ENCODE results near the gene RAB11A. TPM values are rescaled to one million over a fixed set of nuclear protein-coding genes. Genes with fewer than 3 reads are reported as not detected.

RAB11A gene
- total RNA-seq, 1 donor from 2014 or later = 482 TPM

DNA sequence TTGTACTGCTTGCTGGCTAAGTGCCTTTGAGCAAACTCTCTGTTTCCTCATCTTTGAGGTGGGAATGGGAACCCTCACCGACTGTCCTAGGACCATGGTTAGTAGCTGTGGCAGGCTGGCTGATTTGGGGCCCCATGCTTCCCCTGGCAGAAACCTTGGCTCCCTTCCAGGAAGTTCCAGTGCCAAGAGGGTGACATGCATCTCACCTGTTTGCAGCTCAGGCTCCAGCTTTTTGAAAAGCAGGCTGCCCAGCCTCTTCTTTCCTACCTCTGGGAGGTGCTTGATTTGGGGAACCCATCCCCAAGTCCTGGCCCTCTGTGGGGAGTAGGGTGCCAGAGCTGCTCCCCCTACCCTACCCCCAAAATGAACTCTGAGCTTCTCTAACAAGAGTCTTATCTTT, 50.8 kb downstream of the RAB11A start:
- Mint-ChIP-seq H3K27ac (no peak overlapping the region), H3K27me3 (ENCODE audit: insufficient read depth, low read depth) (peaks cover 9% of the 10 kb centered on the region), H3K4me1 (peaks cover 16% of the 10 kb centered on the region), H3K36me3 (no peaks in the 10 kb centered on the region), H3K9me3 (no peaks in the 10 kb centered on the region), H3K4me3 (no peak overlapping the region)
- Histone ChIP-seq H3K27me3 (no peaks in the 10 kb centered on the region), H3F3A (ENCODE audit: low read depth) (no peaks in the 10 kb centered on the region), H3K4me1 (peaks cover 12% of the 10 kb centered on the region), H3K4me2 (no peak overlapping the region), H3K36me3 (no peaks in the 10 kb centered on the region), H3K9ac (no peak overlapping the region), H3K9me3 (ENCODE audit: low read depth) (no peaks in the 10 kb centered on the region), H3K27ac (no peak overlapping the region), H2AFZ (replicated peaks) (no peak overlapping the region), H3K79me2 (ENCODE audit: low read depth) (no peaks in the 10 kb centered on the region), H4K20me1 (ENCODE audit: low read depth) (no peaks in the 10 kb centered on the region), H3K4me3 (no peak overlapping the region)
- DNase-seq (ENCODE audit: low spot score) = no peak
- TF ChIP-seq, protein P1, sequence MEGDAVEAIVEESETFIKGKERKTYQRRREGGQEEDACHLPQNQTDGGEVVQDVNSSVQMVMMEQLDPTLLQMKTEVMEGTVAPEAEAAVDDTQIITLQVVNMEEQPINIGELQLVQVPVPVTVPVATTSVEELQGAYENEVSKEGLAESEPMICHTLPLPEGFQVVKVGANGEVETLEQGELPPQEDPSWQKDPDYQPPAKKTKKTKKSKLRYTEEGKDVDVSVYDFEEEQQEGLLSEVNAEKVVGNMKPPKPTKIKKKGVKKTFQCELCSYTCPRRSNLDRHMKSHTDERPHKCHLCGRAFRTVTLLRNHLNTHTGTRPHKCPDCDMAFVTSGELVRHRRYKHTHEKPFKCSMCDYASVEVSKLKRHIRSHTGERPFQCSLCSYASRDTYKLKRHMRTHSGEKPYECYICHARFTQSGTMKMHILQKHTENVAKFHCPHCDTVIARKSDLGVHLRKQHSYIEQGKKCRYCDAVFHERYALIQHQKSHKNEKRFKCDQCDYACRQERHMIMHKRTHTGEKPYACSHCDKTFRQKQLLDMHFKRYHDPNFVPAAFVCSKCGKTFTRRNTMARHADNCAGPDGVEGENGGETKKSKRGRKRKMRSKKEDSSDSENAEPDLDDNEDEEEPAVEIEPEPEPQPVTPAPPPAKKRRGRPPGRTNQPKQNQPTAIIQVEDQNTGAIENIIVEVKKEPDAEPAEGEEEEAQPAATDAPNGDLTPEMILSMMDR (IDR thresholded peaks at IDR 0.05) = no peak
- TF ChIP-seq EZH2 (IDR thresholded peaks at IDR 0.05) = no peak
- TF ChIP-seq EZH2phosphoT487 (IDR thresholded peaks at IDR 0.05) = no peak

GRCh38 chr15:65920825-65921309, 51.6 kb downstream of the RAB11A start:
- no peaks in the 10 kb centered on the region for H3K36me3 Mint-ChIP-seq
- no peaks in the 10 kb centered on the region for H3K9me3 ChIP-seq (ENCODE audit: low read depth)
- TF ChIP-seq, protein P1 (IDR thresholded peaks at IDR 0.05) = no peak
- TF ChIP-seq EZH2phosphoT487 (IDR thresholded peaks at IDR 0.05) = no peak
- no peak for TF ChIP-seq EZH2 (IDR thresholded peaks at IDR 0.05)
- H3K9me3 Mint-ChIP-seq = no peaks in the 10 kb centered on the region
- no peaks in the 10 kb centered on the region for H3K36me3 ChIP-seq
- H3K27me3 ChIP-seq = no peaks in the 10 kb centered on the region
- H3K9ac ChIP-seq = no peak overlapping the region
- H4K20me1 ChIP-seq (ENCODE audit: low read depth) = no peaks in the 10 kb centered on the region
- H3F3A ChIP-seq (ENCODE audit: low read depth) = no peaks in the 10 kb centered on the region
- no peak overlapping the region for H3K4me3 ChIP-seq
- no peak overlapping the region for H3K4me3 Mint-ChIP-seq
- H3K4me1 ChIP-seq = peaks cover 12% of the 10 kb centered on the region
- no peaks in the 10 kb centered on the region for H3K79me2 ChIP-seq (ENCODE audit: low read depth)
- H3K27me3 Mint-ChIP-seq (ENCODE audit: insufficient read depth, low read depth) = peaks cover 9% of the 10 kb centered on the region
- H3K27ac Mint-ChIP-seq = no peak overlapping the region
- H3K4me1 Mint-ChIP-seq = peaks cover 16% of the 10 kb centered on the region
- H2AFZ ChIP-seq (replicated peaks) = no peak overlapping the region
- DNase-seq (ENCODE audit: low spot score) = no peak
- no peak overlapping the region for H3K27ac ChIP-seq
- H3K4me2 ChIP-seq = no peak overlapping the region

DNA sequence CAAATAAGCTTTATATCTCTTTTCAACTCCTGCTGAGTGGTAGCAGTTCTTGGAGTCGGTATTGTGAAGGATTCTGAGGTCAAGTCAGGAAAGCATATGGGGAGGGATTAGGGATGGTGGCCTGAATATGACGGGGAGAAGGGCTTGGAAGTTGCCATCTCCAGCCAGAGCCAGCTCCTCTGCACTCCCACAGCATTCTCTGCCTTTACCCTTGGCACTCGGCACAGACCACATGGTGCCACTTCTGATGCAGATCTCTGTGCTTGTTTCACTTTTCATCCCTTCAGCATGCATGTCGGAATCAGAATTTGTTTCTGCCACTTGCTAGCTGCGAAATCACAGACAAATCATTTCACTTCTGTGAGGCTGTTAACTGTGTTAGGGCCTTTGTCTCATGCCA, 52.5 kb downstream of the RAB11A start:
- H3K79me2 ChIP-seq (ENCODE audit: low read depth) = no peaks in the 10 kb centered on the region
- no peaks in the 10 kb centered on the region for H3K36me3 Mint-ChIP-seq
- no peak for DNase-seq (ENCODE audit: low spot score)
- no peaks in the 10 kb centered on the region for H4K20me1 ChIP-seq (ENCODE audit: low read depth)
- no peaks in the 10 kb centered on the region for H3F3A ChIP-seq (ENCODE audit: low read depth)
- H3K36me3 ChIP-seq = no peaks in the 10 kb centered on the region
- H3K9ac ChIP-seq = no peak overlapping the region
- H3K4me1 Mint-ChIP-seq = peaks cover 8% of the 10 kb centered on the region
- H3K9me3 ChIP-seq (ENCODE audit: low read depth) = no peaks in the 10 kb centered on the region
- H3K4me3 ChIP-seq = no peak overlapping the region
- no peak overlapping the region for H2AFZ ChIP-seq (replicated peaks)
- TF ChIP-seq EZH2 (IDR thresholded peaks at IDR 0.05) (no peak), EZH2phosphoT487 (IDR thresholded peaks at IDR 0.05) (no peak)
- H3K27ac Mint-ChIP-seq = no peak overlapping the region
- H3K4me2 ChIP-seq = no peak overlapping the region
- peaks cover 9% of the 10 kb centered on the region for H3K27me3 Mint-ChIP-seq (ENCODE audit: insufficient read depth, low read depth)
- no peak overlapping the region for H3K27ac ChIP-seq
- H3K9me3 Mint-ChIP-seq = no peaks in the 10 kb centered on the region
- H3K4me3 Mint-ChIP-seq = no peak overlapping the region
- H3K4me1 ChIP-seq = peaks cover 5% of the 10 kb centered on the region
- H3K27me3 ChIP-seq = no peaks in the 10 kb centered on the region

GRCh38 chr15:65922621-65923020, 53.3 kb downstream of the RAB11A start:
- peaks cover 5% of the 10 kb centered on the region for H3K4me1 Mint-ChIP-seq
- H3K27me3 Mint-ChIP-seq (ENCODE audit: insufficient read depth, low read depth) = peaks cover 5% of the 10 kb centered on the region
- no peaks in the 10 kb centered on the region for H3K36me3 Mint-ChIP-seq
- Histone ChIP-seq H3F3A (ENCODE audit: low read depth) (no peaks in the 10 kb centered on the region), H3K36me3 (no peaks in the 10 kb centered on the region), H3K9me3 (ENCODE audit: low read depth) (no peaks in the 10 kb centered on the region), H3K27me3 (no peaks in the 10 kb centered on the region), H3K27ac (no peak overlapping the region), H2AFZ (replicated peaks) (no peak overlapping the region), H3K9ac (no peak overlapping the region), H3K4me3 (no peak overlapping the region), H3K4me1 (no peaks in the 10 kb centered on the region), H3K4me2 (no peak overlapping the region), H4K20me1 (ENCODE audit: low read depth) (no peaks in the 10 kb centered on the region), H3K79me2 (ENCODE audit: low read depth) (no peaks in the 10 kb centered on the region)
- no peaks in the 10 kb centered on the region for H3K9me3 Mint-ChIP-seq
- peak; percentile 68 for DNase-seq (ENCODE audit: low spot score)
- H3K4me3 Mint-ChIP-seq = no peak overlapping the region
- H3K27ac Mint-ChIP-seq = no peak overlapping the region
- TF ChIP-seq, protein P1 (IDR thresholded peaks at IDR 0.05) = no peak
- TF ChIP-seq EZH2 (IDR thresholded peaks at IDR 0.05) (no peak), EZH2phosphoT487 (IDR thresholded peaks at IDR 0.05) (no peak)

All from neural progenitor cell (in vitro differentiated cells).